T47D (cell line): ENCODE data around the gene MAP3K20.
"Not testable (repeated sequence)": the region's sequence is repeated elsewhere in the genome, so short reads cannot be mapped to it uniquely, and the experiment has no call there.

Source experiments
- DNase-seq, 2 experiments: peaks; one replicate each; pipeline versions ENCODE4 v3.0.0 to v3.0.0-alpha.2; 2011 to 2012; ENCODE audit warnings: low read depth in 1 of 2, low spot score in 1 of 2
- JUND ChIP-seq: IDR thresholded peaks from 2 replicates; pipeline ENCODE4 v1.6.1; 2012; ENCODE audit warnings: low read depth
- in situ Hi-C: cut with HindIII; loops from 2 replicates; pipeline ENCODE4 v1.10.0; 2016; ENCODE audit warnings: low sequenced_read_pairs, low pct_unique_long_range_greater_than_20kb

The MAP3K20 gene

GRCh38 chr2:173148520-173148919 is 72.9 kb downstream of the MAP3K20 start:
- in situ Hi-C loops, result no loop called here
- DNase-seq, result peak in 1 of 2 experiments; percentile 37
- no peak for TF ChIP-seq JUND

- TF ChIP-seq JUND, result no peak
- in situ Hi-C loops, result no loop called here
- no peak for DNase-seq
Observed at GRCh38 chr2:173149491-173149890, 73.8 kb downstream of the MAP3K20 start.

DNA sequence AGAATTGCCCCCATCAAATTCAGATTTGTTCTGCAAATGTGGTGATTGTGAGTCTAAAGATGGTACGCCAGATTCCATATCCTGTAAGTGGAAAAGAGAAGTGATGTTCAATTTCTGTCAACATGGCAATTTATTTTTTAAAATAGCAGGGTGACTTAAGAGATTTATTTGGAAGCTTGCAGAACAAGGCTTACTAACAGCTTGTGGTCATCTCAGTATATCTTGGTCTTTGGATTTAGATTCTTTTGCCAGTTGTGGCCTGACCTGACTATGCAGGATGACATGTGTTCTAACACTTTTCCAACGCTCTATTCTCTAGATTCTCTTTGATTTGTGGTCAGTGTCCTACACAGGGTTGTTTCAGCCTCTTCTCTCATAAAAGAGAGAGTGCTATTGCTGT is 74.4 kb downstream of the MAP3K20 start:
- no peak for TF ChIP-seq JUND
- in situ Hi-C loops, result no loop called here
- no peak for DNase-seq

- no peak for DNase-seq
- TF ChIP-seq JUND, result no peak
- in situ Hi-C loops, result no loop called here
Observed at GRCh38 chr2:173150963-173151362, 75.3 kb downstream of the MAP3K20 start.

- in situ Hi-C loops, result no loop called here
- TF ChIP-seq JUND, result no peak
- no peak for DNase-seq
Observed at GRCh38 chr2:173151671-173152401, 76.2 kb downstream of the MAP3K20 start.

DNA sequence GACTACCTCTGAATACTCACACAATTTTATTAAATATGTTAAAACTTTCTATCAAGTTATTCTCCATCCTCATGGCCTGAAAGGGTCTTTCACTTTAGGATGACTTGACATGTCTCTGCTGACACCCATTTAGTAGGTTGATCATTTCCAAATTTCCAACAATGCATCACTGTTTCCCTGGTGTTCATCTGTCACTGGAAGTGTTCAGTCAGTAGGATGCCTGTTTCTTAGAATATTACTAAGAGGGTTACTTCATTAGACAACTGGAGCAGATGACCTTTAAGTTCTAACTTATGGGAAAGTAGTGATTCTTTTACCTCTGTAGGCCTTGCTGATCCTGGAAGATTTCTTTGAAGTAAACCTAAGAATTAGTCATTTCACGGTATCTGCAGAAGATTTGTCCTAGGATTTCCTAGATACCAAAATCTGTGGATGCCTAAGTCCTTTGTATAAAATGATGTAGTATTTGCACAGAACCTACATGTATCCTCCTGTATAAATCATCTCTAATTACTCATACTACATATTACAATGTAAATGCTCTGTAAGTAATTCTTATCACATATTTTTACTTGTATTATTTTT is 77.7 kb downstream of the MAP3K20 start:
- in situ Hi-C loops, result no loop called here
- no peak for DNase-seq
- TF ChIP-seq JUND, result no peak

- in situ Hi-C loops, result no loop called here
- DNase-seq, result no peak
- TF ChIP-seq JUND, result no peak
Observed at GRCh38 chr2:173157676-173158293, 82.1 kb downstream of the MAP3K20 start.

DNA sequence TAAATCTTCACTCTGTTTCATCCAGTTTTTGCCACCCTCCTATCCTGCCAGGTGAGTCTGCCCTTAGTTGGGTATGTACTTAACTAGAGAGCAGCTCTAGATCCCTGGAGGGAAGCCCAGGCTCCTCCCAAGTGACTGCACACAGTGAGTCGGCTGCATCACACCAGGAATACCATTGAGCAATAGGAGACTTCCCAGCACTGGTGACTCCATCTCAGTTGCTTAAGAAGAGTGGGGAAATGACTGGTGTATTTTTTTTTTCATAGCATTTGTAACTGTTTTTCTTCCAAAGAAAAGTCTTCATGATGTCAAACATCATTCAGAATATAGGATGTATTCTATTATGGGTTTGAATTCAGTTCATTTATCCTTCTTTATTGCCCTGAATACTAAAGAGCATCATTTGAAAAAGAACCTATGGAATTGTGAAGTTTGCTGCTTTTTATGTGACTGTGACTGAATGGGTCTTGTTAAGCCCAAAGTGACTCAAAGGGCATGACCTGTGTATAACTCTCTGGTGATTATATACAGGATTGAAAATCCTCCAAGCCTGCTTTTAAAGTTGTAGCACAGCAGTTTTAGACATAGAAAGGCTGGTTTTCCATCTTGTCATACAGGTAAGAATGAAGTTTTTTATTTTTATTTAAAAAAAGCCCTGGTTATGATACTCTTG is 84.3 kb downstream of the MAP3K20 start:
- in situ Hi-C loops, result no loop called here
- TF ChIP-seq JUND, result no peak
- peak in 1 of 2 experiments; percentile 72 for DNase-seq

DNA sequence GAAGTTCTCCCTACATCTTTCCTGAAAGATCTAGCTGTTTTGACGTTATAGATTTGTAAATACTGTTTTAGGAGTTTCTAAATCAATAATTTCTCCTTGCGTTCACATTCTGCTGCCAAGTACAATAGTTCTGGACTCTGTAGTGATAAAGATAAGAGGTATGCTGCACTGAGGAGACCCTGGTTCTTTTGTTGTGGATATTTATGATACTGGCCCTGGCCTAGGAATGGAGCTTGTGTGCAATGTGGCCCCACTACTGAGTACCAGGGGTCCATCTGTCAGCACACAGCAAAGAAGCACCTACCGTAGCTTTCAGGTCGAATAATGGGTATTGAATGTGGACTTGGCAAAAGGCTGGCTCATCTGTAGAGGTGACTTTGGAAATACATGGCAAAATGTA is 85.0 kb downstream of the MAP3K20 start:
- no peak for DNase-seq
- TF ChIP-seq JUND, result no peak
- in situ Hi-C loops, result no loop called here

GRCh38 chr2:173161040-173161439 is 85.4 kb downstream of the MAP3K20 start:
- TF ChIP-seq JUND, result no peak
- in situ Hi-C loops, result no loop called here

GRCh38 chr2:173161507-173161906 is 85.9 kb downstream of the MAP3K20 start:
- no peak for DNase-seq
- TF ChIP-seq JUND, result no peak
- in situ Hi-C loops, result no loop called here

More at GRCh38 chr2:173161040-173161439, 85.4 kb downstream of the MAP3K20 start:
- DNase-seq, result no peak

DNA sequence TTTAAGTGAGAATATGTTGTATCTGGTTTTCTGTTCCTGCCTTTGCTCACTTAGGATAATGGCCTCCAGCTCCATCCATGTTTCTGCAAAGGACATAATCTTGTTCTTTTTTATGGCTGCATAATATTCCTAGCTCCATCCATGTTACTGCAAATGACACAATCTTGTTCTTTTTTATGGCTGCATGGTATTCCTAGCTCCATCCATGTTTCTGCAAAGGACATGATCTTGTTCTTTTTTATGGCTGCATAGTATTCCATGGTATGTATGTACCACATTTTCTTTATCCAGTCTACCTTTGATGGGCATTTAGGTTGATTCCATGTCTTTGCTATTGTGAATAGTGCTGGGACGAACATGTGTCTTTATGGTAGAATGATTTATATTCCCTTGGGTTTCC is 87.7 kb downstream of the MAP3K20 start:
- in situ Hi-C loops, DNase-seq: not testable (repeated sequence)

DNA sequence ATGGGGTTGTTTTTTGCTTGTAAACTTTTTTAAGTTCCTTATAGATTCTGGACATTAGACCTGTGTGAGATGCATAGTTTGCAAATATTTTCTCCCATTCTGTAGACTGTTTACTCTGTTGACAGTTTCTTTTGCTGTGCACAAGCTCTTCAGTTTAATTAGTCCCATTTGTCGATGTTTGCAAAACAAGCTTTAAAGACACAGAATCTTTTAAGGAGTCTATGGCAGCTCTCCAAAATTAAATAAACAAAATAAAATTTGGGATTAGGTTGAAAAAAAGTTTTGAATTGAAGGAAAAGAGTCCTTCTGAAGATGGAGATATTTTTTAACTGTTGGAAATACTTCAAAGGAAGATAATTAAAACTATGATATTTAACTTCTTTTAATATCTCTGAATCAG is 88.8 kb downstream of the MAP3K20 start:
- in situ Hi-C loops, result no loop called here
- DNase-seq, result no peak
- no peak for TF ChIP-seq JUND
